Ishikawa (cell line): Measurements from ENCODE around the gene GOLGA8A.

Source experiments
- CREB1 ChIP-seq: IDR thresholded peaks from 2 replicates; pipeline ENCODE4 v1.6.1; 2012; ENCODE audit warnings: low read depth
- EP300 ChIP-seq: IDR thresholded peaks from 2 replicates; pipeline ENCODE4 v1.6.1; 2012; ENCODE audit warnings: borderline replicate concordance
- FOXM1 ChIP-seq: IDR thresholded peaks from 2 replicates; pipeline ENCODE4 v1.6.1; 2012; ENCODE audit warnings: low read depth, borderline replicate concordance
- TEAD4 ChIP-seq: IDR thresholded peaks from 2 replicates; pipeline ENCODE4 v1.6.1; 2012
- ZBTB7A ChIP-seq: IDR thresholded peaks from 2 replicates; pipeline ENCODE4 v1.6.1; 2012; ENCODE audit warnings: low read depth
- TF ChIP-seq, protein P1 (sequence below): IDR thresholded peaks from 2 replicates; pipeline ENCODE4 v1.6.1; 2012; ENCODE audit warnings: low read depth, mild to moderate bottlenecking
- TF ChIP-seq, protein P2 (sequence below): IDR thresholded peaks from 2 replicates; pipeline ENCODE4 v1.6.1; 2012

DNA sequence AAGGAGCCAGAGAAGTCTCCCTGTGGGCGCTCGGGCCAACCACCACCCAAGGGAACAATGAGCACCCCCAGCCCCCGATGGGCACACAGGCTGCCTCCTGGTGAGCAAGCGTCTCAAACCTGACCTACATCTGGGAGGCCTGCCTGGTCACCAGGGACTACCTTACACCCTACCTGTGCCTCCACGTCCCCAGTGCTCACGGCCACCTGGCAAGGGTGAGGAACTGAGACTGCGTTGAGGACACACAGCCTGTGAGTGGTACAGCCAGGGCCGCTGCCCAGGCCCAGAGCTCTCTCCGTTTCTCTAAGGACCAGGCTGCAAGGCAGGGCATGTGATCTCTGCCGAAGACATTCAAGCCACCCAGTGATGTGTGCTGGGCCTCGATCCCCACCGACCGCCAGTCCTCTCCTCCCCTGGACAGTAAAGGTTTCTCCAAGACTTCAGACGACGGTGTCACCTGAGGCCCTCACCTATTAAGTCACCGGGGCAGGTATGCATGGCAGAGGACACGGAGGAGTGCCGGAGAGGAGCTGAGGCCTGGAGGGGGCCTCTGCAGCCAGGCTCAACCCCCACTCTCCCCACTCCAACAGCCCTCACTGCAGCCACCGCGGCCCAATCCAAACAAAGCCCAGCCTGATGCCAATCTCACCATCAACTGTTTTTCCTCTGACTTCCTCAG is 2.8 kb downstream of the GOLGA8A start:
- TF ChIP-seq EP300, result no peak
- TF ChIP-seq TEAD4, result no peak
- TF ChIP-seq, protein P1, sequence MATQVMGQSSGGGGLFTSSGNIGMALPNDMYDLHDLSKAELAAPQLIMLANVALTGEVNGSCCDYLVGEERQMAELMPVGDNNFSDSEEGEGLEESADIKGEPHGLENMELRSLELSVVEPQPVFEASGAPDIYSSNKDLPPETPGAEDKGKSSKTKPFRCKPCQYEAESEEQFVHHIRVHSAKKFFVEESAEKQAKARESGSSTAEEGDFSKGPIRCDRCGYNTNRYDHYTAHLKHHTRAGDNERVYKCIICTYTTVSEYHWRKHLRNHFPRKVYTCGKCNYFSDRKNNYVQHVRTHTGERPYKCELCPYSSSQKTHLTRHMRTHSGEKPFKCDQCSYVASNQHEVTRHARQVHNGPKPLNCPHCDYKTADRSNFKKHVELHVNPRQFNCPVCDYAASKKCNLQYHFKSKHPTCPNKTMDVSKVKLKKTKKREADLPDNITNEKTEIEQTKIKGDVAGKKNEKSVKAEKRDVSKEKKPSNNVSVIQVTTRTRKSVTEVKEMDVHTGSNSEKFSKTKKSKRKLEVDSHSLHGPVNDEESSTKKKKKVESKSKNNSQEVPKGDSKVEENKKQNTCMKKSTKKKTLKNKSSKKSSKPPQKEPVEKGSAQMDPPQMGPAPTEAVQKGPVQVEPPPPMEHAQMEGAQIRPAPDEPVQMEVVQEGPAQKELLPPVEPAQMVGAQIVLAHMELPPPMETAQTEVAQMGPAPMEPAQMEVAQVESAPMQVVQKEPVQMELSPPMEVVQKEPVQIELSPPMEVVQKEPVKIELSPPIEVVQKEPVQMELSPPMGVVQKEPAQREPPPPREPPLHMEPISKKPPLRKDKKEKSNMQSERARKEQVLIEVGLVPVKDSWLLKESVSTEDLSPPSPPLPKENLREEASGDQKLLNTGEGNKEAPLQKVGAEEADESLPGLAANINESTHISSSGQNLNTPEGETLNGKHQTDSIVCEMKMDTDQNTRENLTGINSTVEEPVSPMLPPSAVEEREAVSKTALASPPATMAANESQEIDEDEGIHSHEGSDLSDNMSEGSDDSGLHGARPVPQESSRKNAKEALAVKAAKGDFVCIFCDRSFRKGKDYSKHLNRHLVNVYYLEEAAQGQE, result no peak
- TF ChIP-seq CREB1, result no peak
- no peak for TF ChIP-seq ZBTB7A
- TF ChIP-seq, protein P2, sequence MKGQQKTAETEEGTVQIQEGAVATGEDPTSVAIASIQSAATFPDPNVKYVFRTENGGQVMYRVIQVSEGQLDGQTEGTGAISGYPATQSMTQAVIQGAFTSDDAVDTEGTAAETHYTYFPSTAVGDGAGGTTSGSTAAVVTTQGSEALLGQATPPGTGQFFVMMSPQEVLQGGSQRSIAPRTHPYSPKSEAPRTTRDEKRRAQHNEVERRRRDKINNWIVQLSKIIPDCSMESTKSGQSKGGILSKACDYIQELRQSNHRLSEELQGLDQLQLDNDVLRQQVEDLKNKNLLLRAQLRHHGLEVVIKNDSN, result no peak
- TF ChIP-seq FOXM1, result no peak
